ENCODE measurements around the gene FZD1. TPM values are rescaled to one million over a fixed set of nuclear protein-coding genes. Genes with fewer than 3 reads are reported as not detected.

FZD1 gene
- 0.61 TPM in 2 replicates for total RNA-seq (2021)
- long read RNA-seq = 0 reads

DNA sequence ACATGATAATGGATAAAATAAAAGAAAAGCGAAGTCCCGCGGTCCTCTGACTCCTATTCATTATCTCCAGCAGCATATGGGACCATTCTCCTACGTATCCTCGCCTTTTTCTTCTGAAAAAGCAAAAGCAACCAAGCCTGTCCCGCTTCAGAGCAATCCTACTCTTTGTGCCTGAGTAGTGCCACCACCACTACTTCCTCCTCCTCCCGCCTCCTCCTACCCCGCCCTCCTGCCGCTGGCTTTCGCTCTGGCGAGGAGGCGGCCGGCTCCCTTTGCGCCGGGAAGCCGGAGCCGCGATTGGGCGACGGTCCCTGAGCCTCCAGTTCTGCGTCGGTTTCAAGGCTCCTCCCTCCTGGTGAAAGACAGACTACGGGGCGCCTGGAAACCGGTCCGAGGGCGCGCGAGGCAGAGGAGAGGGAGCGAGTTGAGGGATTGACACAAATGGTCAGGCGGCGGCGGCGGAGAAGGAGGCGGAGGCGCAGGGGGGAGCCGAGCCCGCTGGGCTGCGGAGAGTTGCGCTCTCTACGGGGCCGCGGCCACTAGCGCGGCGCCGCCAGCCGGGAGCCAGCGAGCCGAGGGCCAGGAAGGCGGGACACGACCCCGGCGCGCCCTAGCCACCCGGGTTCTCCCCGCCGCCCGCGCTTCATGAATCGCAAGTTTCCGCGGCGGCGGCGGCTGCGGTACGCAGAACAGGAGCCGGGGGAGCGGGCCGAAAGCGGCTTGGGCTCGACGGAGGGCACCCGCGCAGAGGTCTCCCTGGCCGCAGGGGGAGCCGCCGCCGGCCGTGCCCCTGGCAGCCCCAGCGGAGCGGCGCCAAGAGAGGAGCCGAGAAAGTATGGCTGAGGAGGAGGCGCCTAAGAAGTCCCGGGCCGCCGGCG lies at the start of gene FZD1:
TSS of gene FZD1 (plus strand) at position 388 of the 878 bp plus-strand sequence. CDS start at position 836, 448 bp downstream.
- no peaks in the 10 kb centered on the region for H3K9me3 ChIP-seq (ENCODE audit: control insufficient read depth, low read depth, low read length)
- Mint-ChIP-seq H3K27me3 (ENCODE audit: low read depth) (peaks cover 92% of the 10 kb centered on the region), H3K4me1 (peaks cover 27 to 37% of the 10 kb centered on the region in 2 experiments), H3K9me3 (no peaks in the 10 kb centered on the region), H3K36me3 (ENCODE audit: insufficient read depth in 1 of 3, low read depth in 3 of 3) (no peaks in the 10 kb centered on the region), H3K27ac (no peak within 1 kb of the TSS; a peak in 1 of 7 replicates), H3K4me3 (peak within 1 kb of the TSS; percentile 72 to 88)
- H2BK20ac ChIP-seq (ENCODE audit: low read depth, low read length, poor library complexity, severe bottlenecking) = no peak within 1 kb of the TSS
- no peak within 1 kb of the TSS for H2BK5ac ChIP-seq (ENCODE audit: insufficient read length, low read length)
- no peak within 1 kb of the TSS for H2BK120ac ChIP-seq (ENCODE audit: low read depth, low read length, poor library complexity, severe bottlenecking)
- H3T11ph ChIP-seq (ENCODE audit: low read length) = no peak within 1 kb of the TSS
- H4K91ac ChIP-seq (ENCODE audit: insufficient read length, low read depth, low read length) = no peak within 1 kb of the TSS
- H4K5ac ChIP-seq (ENCODE audit: insufficient read length, low read depth, low read length) = no peak within 1 kb of the TSS
- H3K79me1 ChIP-seq (ENCODE audit: insufficient read depth, low read depth, low read length, poor library complexity, severe bottlenecking) = no peaks in the 10 kb centered on the region
- H3K23ac ChIP-seq (ENCODE audit: insufficient read length, low read depth, low read length) = no peak within 1 kb of the TSS
- peaks cover 26% of the 10 kb centered on the region for H3K23me2 ChIP-seq (ENCODE audit: insufficient read length, low read depth, low read length, poor library complexity, severe bottlenecking)
- H3K56ac ChIP-seq (ENCODE audit: insufficient read length, low read depth, low read length) = no peak within 1 kb of the TSS
- no peak within 1 kb of the TSS for H3K4ac ChIP-seq (ENCODE audit: low read depth, low read length)
- H2BK12ac ChIP-seq (ENCODE audit: insufficient read length, low read depth, low read length) = no peak within 1 kb of the TSS
- H3K4me2 ChIP-seq (ENCODE audit: insufficient read depth, insufficient read length, low read length) = peak within 1 kb of the TSS; percentile 95
- peak within 1 kb of the TSS; percentile 32; the same call in 1 of the 2 replicates for H3K14ac ChIP-seq (ENCODE audit: insufficient read depth, low read length)
- H3K27ac ChIP-seq (ENCODE audit: insufficient read length, low read depth, low read length) = no peak within 1 kb of the TSS
- peaks cover 2% of the 10 kb centered on the region for H4K20me1 ChIP-seq (ENCODE audit: control insufficient read depth, insufficient read depth, insufficient read length)
- DNase-seq = peak; percentile 98
- H3K9ac ChIP-seq (ENCODE audit: extremely low read depth, insufficient read length, low read length) = peak within 1 kb of the TSS; percentile 28
- peak within 1 kb of the TSS; percentile 88 for H2AFZ ChIP-seq (ENCODE audit: low read length)
- no peak within 1 kb of the TSS for H2BK15ac ChIP-seq (ENCODE audit: low read depth, low read length)
- no peaks in the 10 kb centered on the region for H3K79me2 ChIP-seq (ENCODE audit: insufficient read depth, low read length)
- H3K4me1 ChIP-seq (ENCODE audit: insufficient read depth, low read length) = no peaks in the 10 kb centered on the region
- H4K8ac ChIP-seq (replicated peaks; ENCODE audit: insufficient read length, low read depth, low read length) = no peak within 1 kb of the TSS
- no peak within 1 kb of the TSS for H2AK5ac ChIP-seq (ENCODE audit: insufficient read length, low read length)
- no CpG with 5 or more reads among the region's 90 CpGs for WGBS (ENCODE audit: extremely low coverage, insufficient read length, low lambda C conversion rate)
- peaks cover 63% of the 10 kb centered on the region for H3K27me3 ChIP-seq (ENCODE audit: insufficient read depth, low read length)
- H3K18ac ChIP-seq (ENCODE audit: insufficient read length, low read depth, low read length) = no peak within 1 kb of the TSS
- TF ChIP-seq, protein P1, sequence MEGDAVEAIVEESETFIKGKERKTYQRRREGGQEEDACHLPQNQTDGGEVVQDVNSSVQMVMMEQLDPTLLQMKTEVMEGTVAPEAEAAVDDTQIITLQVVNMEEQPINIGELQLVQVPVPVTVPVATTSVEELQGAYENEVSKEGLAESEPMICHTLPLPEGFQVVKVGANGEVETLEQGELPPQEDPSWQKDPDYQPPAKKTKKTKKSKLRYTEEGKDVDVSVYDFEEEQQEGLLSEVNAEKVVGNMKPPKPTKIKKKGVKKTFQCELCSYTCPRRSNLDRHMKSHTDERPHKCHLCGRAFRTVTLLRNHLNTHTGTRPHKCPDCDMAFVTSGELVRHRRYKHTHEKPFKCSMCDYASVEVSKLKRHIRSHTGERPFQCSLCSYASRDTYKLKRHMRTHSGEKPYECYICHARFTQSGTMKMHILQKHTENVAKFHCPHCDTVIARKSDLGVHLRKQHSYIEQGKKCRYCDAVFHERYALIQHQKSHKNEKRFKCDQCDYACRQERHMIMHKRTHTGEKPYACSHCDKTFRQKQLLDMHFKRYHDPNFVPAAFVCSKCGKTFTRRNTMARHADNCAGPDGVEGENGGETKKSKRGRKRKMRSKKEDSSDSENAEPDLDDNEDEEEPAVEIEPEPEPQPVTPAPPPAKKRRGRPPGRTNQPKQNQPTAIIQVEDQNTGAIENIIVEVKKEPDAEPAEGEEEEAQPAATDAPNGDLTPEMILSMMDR (conservative IDR thresholded peaks at IDR 0.05) = 0 out of 3 replicates have a peak, but pooled peaks have one; percentile 23
